Endodermal cell (in vitro differentiated cells): Measurements from ENCODE around the gene CAMTA1. TPM values are rescaled to one million over a fixed set of nuclear protein-coding genes. Genes with fewer than 3 reads are reported as not detected.

Experiments
- DNase-seq: peaks from one replicate; pipeline ENCODE4 v3.0.0-alpha.2; 2017
- H3K27ac ChIP-seq: 2 replicates; pipeline ENCODE4 v1.5.1; 2013; ENCODE audit warnings: mild to moderate bottlenecking, low read depth, low read length, moderate library complexity
- H3K27me3 ChIP-seq: 2 replicates; pipeline ENCODE4 v1.6.1; 2013; ENCODE audit warnings: mild to moderate bottlenecking, low read length, moderate library complexity; ENCODE audit not compliant: insufficient read depth, control insufficient read depth, poor library complexity, severe bottlenecking
- H3K36me3 ChIP-seq: 2 replicates; pipeline ENCODE4 v1.7.0; 2013; ENCODE audit warnings: mild to moderate bottlenecking, low read length, moderate library complexity; ENCODE audit not compliant: control insufficient read depth, insufficient read depth
- H3K4me1 ChIP-seq: one replicate; pipeline ENCODE4 v1.7.0; 2013; ENCODE audit warnings: low read length; ENCODE audit not compliant: control insufficient read depth, insufficient read depth
- H3K4me3 ChIP-seq: 2 replicates; pipeline ENCODE4 v1.5.1; 2013; ENCODE audit warnings: mild to moderate bottlenecking, low read length, moderate library complexity
- H3K9ac ChIP-seq: 2 replicates; pipeline ENCODE4 v1.6.1; 2013; ENCODE audit warnings: mild to moderate bottlenecking, low read length, moderate library complexity; ENCODE audit not compliant: poor library complexity, severe bottlenecking; ENCODE audit errors: extremely low read depth
- H3K9me3 ChIP-seq: 2 replicates; pipeline ENCODE4 v1.6.1; 2013; ENCODE audit warnings: mild to moderate bottlenecking, low read length, moderate library complexity; ENCODE audit not compliant: control insufficient read depth
- H3K27ac Mint-ChIP-seq: 2 replicates; pipeline ENCODE4 v1.8.0; 2020; ENCODE audit warnings: mixed read lengths
- H3K27me3 Mint-ChIP-seq: 2 replicates; pipeline ENCODE4 v1.8.0; 2021; ENCODE audit warnings: mild to moderate bottlenecking, mixed read lengths; ENCODE audit not compliant: insufficient read depth
- H3K36me3 Mint-ChIP-seq: 2 replicates; pipeline ENCODE4 v1.8.0; 2020; ENCODE audit warnings: low read depth, mixed read lengths
- H3K4me1 Mint-ChIP-seq: 2 replicates; pipeline ENCODE4 v1.8.0; 2020; ENCODE audit warnings: mixed read lengths
- H3K4me3 Mint-ChIP-seq: 2 replicates; pipeline ENCODE4 v1.8.0; 2020; ENCODE audit warnings: mild to moderate bottlenecking, moderate library complexity, mixed read lengths
- H3K9me3 Mint-ChIP-seq: 2 replicates; pipeline ENCODE4 v1.8.0; 2020; ENCODE audit warnings: mild to moderate bottlenecking, mixed read lengths
- WGBS, 2 experiments: methylation state at CpG; one replicate each; pipeline versions ENCODE4 v1.1.5 to v1.1.7; 2013; ENCODE audit warnings: missing lambda C conversion rate in 2 of 2, mixed read lengths in 1 of 2; ENCODE audit not compliant: insufficient coverage in 1 of 2, insufficient read length in 1 of 2; 5-methylcytosine and 5-hydroxymethylcytosine counted together
- total RNA-seq, 2 donors: library from RNA; stranded (reverse); fragmentation: NEBNext Ultra II Directional in 1 of 2; extraction: Animal tissue kit (Norgen Biotek cat#: 25700) in 1 of 2; gene quantifications; 2 replicates in 1 of 2; 3 replicates in 1 of 2; pipeline ENCODE4 v1.2.1, GENCODE V29; 2021
- TF ChIP-seq, protein P1 (sequence below): fragments of 200-600 bp; sonication (generic); conservative IDR thresholded peaks from 2 replicates; pipeline ENCODE4 v1.5.0; 2021; ENCODE audit warnings: antibody characterized with exemption, mild to moderate bottlenecking

Gene CAMTA1
- total RNA-seq, 2 donors from 2014 or later, result 123 to 137 TPM

- H3K4me3 ChIP-seq, result no peak overlapping the region
- H3K27me3 Mint-ChIP-seq, result no peaks in the 10 kb centered on the region
- H3K9me3 Mint-ChIP-seq, result no peaks in the 10 kb centered on the region
- H3K9ac ChIP-seq, result no peak overlapping the region
- H3K27ac ChIP-seq, result no peak overlapping the region
- no peaks in the 10 kb centered on the region for H3K4me1 Mint-ChIP-seq
- no peaks in the 10 kb centered on the region for H3K36me3 Mint-ChIP-seq
- no peaks in the 10 kb centered on the region for H3K36me3 ChIP-seq
- peak; percentile 24 for DNase-seq
- no peaks in the 10 kb centered on the region for H3K27me3 ChIP-seq
- no peak overlapping the region for H3K27ac Mint-ChIP-seq
- H3K9me3 ChIP-seq, result no peaks in the 10 kb centered on the region
- 80 to 88% methylated on average over 12 of the region's 12 CpGs for WGBS, 2 experiments
- no peak overlapping the region for H3K4me3 Mint-ChIP-seq
- TF ChIP-seq, protein P1, sequence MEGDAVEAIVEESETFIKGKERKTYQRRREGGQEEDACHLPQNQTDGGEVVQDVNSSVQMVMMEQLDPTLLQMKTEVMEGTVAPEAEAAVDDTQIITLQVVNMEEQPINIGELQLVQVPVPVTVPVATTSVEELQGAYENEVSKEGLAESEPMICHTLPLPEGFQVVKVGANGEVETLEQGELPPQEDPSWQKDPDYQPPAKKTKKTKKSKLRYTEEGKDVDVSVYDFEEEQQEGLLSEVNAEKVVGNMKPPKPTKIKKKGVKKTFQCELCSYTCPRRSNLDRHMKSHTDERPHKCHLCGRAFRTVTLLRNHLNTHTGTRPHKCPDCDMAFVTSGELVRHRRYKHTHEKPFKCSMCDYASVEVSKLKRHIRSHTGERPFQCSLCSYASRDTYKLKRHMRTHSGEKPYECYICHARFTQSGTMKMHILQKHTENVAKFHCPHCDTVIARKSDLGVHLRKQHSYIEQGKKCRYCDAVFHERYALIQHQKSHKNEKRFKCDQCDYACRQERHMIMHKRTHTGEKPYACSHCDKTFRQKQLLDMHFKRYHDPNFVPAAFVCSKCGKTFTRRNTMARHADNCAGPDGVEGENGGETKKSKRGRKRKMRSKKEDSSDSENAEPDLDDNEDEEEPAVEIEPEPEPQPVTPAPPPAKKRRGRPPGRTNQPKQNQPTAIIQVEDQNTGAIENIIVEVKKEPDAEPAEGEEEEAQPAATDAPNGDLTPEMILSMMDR, result no peak
- no peaks in the 10 kb centered on the region for H3K4me1 ChIP-seq
Measured at GRCh38 chr1:6928106-6928885, 143.0 kb downstream of the CAMTA1 start.

- Mint-ChIP-seq H3K36me3 (no peaks in the 10 kb centered on the region), H3K27ac (no peak overlapping the region), H3K9me3 (no peaks in the 10 kb centered on the region), H3K4me1 (no peaks in the 10 kb centered on the region), H3K4me3 (no peak overlapping the region), H3K27me3 (no peaks in the 10 kb centered on the region)
- no peaks in the 10 kb centered on the region for H3K4me1 ChIP-seq
- H3K27ac ChIP-seq, result no peak overlapping the region
- H3K36me3 ChIP-seq, result no peaks in the 10 kb centered on the region
- H3K27me3 ChIP-seq, result no peaks in the 10 kb centered on the region
- WGBS, 2 experiments, result 75 to 85% methylated on average over 2 to 8 of the region's 8 CpGs
- TF ChIP-seq, protein P1, result no peak
- no peaks in the 10 kb centered on the region for H3K9me3 ChIP-seq
- H3K4me3 ChIP-seq, result no peak overlapping the region
- no peak for DNase-seq
- no peak overlapping the region for H3K9ac ChIP-seq
Measured at GRCh38 chr1:6930732-6931300, 145.6 kb downstream of the CAMTA1 start.

DNA sequence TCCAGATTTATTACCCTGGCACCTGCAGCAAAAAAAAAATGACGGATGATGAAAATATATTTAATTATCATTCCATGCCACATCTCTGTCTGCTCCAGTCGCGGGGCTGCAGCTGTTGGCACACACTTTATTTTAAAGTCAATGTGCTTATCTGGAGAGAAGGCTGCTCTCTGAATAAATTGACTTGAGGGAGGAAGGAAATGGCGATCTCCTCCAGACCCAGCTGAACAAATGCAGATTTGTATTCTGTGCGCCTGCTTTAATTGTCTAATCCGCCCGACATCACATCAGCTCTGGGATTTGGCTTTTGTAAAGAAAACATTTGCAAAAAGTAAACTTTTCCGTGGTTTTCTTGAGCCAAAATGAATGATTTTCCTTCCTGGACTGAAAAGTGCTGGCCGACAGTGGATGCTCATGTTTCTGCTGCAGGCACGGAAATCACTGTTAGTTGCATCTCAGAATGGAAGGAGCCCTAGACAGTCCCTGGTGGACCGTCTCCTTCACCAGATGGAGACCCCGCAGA is 150.2 kb downstream of the CAMTA1 start:
- H3K4me1 ChIP-seq, result no peaks in the 10 kb centered on the region
- Mint-ChIP-seq H3K27ac (no peak overlapping the region), H3K4me3 (no peak overlapping the region), H3K4me1 (no peaks in the 10 kb centered on the region), H3K36me3 (no peaks in the 10 kb centered on the region), H3K9me3 (peaks cover 1% of the 10 kb centered on the region), H3K27me3 (no peaks in the 10 kb centered on the region)
- WGBS, 2 experiments, result 79 to 86% methylated on average over 9 to 12 of the region's 12 CpGs
- H3K9me3 ChIP-seq, result no peaks in the 10 kb centered on the region
- H3K4me3 ChIP-seq, result no peak overlapping the region
- no peak overlapping the region for H3K9ac ChIP-seq
- TF ChIP-seq, protein P1, result no peak
- DNase-seq, result no peak
- peak overlapping the region; percentile 66 for H3K27ac ChIP-seq
- no peaks in the 10 kb centered on the region for H3K27me3 ChIP-seq
- no peaks in the 10 kb centered on the region for H3K36me3 ChIP-seq
